NCI-H748 treated with DMSO at 0.1 percent for 48 hours (cell line): Measurements from ENCODE around the gene PRSS1.
"Not testable (repeated sequence)": the region's sequence is repeated elsewhere in the genome, so short reads cannot be mapped to it uniquely, and the experiment has no call there.

Source experiments
- DNase-seq: peaks from one replicate; lab custom pipeline; 2025; lab: John Stamatoyannopoulos, UW

Gene PRSS1

DNA sequence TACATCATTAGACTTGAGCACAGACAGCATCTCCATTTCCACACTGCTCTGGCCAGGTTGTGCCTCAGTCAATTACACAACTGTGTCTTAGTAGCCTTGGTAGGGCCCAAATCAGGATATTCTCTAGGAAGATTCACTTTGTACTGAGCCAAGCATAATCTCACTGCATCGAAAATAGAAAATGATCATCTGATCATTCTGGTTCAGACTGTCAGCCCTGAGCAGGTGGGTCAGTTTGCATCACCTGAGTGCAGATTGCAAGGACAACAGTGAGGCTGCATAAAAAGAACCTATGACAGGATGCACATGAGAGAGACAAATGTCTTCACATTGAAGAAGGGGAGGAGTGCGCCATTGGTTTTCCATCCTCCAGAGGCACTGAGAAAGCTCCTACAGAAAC, 862 bp upstream of the PRSS1 start:
- DNase-seq: not testable (repeated sequence)

DNA sequence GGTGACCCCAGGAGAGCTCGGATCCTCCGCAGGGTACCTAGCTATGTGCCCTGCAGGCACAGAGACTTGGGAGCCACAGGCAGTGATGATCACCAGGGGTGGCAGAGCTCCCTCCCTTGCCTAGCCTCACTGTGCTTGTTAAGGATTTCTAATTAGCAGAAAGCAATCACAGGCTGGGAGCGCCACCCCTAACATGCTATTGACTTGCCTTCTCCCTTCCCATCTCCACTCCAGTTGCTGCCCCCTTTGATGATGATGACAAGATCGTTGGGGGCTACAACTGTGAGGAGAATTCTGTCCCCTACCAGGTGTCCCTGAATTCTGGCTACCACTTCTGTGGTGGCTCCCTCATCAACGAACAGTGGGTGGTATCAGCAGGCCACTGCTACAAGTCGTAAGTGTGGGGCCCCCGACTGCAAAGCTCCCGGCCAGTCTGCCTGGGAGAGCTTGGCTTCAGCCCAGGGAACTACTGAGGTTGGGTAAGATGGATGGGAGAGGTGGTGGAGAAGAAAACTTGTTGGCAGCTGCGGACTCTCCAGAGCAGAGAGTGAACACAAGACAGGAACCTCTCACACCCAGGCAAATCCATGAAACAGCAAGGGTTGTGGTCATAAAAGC, 1.2 kb downstream of the PRSS1 start:
- no peak for DNase-seq

DNA sequence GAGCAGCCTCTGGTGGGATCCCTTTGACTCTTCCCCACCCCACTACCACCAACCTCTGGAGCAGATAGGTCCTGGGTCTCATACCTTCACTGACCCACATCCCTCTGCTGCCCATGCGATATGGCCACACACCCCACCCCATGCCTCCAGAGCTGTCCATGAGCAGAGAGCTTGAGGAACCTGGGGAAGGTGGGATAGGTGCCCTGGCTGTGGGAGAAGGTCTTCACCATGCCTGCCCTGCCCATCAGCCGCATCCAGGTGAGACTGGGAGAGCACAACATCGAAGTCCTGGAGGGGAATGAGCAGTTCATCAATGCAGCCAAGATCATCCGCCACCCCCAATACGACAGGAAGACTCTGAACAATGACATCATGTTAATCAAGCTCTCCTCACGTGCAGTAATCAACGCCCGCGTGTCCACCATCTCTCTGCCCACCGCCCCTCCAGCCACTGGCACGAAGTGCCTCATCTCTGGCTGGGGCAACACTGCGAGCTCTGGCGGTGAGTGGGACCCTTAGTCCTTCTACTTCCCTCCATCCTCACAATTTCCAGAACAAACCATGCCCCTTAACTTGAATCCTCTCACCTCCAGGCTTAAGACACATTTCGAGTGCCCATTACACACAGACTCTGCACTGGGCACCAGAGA, 2.4 kb downstream of the PRSS1 start:
- DNase-seq: not testable (repeated sequence)

DNA sequence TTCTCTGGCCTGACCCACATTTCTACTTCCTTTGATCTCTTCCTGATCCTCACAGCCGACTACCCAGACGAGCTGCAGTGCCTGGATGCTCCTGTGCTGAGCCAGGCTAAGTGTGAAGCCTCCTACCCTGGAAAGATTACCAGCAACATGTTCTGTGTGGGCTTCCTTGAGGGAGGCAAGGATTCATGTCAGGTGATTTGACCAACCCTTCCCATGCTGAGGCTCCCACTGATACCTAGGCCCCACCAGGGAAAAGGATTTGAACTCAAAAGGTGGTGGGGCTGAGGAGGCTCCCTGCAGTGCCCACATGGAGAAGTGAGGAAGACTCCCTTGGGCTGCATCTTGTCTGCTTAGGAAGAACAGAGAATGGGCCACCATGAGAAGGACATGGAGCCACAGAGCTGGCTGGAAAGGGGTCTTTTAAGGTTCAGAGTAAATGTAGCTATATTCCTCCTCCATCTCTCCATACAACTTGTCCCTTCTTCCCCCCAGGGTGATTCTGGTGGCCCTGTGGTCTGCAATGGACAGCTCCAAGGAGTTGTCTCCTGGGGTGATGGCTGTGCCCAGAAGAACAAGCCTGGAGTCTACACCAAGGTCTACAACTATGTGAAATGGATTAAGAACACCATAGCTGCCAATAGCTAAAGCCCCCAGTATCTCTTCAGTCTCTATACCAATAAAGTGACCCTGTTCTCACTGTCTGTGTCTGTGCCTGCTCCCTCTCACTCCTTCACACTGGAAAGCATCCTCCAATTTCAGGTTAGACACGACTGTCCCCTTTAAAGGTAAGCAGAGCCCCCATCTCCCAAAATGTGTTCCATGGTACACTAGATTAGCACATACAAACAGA, 3.3 kb downstream of the PRSS1 start:
- no peak for DNase-seq

DNA sequence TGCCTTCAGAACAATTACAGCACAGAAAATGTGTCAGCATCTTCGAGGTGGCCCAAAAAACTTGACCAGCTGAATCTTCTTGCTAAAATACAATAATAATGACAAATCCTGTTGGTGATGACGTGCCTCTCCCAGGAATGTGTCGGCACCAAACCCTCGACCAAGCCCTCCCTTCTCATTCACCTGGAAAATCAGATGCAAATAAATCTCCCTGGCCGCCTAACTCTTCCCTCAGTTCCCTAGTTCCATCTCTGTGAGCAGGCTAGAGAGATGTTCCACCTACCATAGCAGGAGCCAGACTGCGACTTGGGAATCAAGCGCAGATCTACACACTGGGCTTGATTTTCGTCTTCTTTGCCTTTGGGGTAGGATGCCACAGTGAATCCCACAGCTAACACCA, 4.1 kb downstream of the PRSS1 start:
- DNase-seq: no peak

DNA sequence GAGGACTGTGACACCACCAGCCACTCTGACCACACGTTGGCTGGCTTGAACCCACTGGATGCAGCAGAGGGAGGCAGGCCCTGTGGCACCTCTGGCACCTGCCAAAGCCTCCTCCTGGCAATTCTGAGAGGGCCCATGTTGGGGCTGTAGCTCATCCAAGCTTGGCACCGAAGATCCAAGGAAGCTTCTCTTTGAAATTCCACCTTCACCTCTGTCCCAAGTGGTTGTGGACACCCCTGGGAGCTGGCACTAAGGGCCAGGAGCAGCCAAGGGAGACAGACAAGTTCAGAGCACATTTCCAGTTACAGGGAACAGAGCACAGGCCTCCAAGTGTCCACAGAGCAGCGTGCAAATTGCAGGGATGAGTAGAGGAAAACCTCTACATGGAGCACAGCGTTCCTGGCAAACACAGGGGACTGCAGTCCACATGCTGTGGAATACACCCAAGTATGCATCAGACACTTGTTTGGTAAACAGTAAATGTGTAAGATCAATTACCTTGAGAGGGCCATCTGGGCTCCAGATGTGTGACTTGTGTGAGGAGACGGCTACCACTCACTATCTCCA, 4.7 kb downstream of the PRSS1 start:
- not testable (repeated sequence) for DNase-seq

DNA sequence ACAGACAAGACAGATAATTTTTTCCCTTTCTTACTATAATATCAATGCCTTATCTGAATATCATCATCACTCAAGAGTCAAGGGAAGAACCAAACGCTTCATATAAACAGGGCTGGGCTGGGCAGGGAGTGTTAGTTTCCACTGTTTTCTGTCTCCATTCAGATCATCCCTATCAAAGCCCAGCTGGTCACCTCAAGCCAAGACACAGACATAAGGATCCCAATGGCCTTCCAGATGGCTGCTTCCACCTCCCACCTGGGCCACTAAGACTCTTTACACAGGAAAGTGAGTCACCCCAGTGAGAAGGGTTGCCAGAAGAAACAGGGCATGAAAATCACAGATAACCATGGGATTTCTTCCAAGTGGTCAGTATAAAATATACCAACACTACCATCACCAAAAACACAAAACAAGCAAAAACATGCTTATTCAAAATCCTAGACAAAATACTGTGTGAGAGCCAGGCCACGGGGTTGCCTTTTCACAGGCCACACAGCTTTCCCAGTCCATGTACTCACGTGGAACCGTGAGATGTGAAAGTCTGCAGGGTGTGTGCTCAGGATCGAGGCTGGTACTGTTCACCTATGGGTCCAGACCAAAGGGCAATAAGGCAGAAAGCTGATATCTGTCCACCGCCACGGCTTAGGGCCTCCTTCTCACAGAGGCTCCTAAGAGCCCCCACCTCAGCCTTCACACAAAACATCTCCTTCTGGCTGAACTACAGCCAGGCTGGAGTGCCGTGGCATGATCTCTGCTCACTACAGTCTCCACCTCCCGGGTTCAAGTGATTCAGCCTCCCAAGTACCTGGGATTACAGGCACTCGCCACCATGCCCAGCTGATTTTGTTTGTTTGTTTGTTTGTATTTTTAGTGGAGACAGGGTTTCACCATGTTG, 5.7 kb downstream of the PRSS1 start:
- DNase-seq: no peak

DNA sequence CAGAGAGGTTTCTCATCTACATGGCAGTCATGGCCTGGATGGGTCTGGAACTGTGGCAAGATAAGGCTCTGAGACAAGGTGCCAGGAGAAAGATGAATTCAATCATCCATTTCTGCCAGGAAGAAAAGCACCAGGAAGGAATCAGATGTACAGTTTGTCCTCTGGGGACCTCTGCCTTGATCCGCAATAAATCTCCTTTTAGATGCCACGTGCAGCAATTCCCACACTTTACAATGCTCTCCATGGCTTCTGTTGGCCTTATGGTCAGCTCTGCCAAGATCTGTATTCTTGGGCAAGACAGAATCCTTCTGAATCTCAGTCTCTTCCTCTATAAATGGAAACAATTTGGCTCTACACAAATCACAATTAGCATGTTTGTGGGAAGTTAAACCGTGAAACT, 9.0 kb downstream of the PRSS1 start:
- not testable (repeated sequence) for DNase-seq

DNA sequence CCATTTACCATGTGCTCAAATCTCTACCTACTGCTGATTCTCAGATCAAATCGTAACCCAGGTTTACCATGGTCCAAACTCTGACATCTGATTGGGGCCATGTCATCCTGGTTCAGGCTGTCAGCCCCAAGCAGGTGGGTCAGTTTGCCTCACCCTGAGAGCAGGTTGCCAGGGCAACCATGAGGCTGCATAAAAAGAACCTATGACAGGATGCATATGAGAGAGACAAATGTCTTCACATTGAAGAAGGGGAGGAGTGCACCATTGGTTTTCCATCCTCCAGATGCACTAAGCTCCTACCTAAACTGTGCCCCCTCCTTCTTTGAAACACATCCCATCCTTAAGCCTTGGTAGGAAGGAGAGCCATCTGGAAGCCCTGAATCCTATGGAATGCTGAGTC, 10.2 kb downstream of the PRSS1 start:
- no peak for DNase-seq

DNA sequence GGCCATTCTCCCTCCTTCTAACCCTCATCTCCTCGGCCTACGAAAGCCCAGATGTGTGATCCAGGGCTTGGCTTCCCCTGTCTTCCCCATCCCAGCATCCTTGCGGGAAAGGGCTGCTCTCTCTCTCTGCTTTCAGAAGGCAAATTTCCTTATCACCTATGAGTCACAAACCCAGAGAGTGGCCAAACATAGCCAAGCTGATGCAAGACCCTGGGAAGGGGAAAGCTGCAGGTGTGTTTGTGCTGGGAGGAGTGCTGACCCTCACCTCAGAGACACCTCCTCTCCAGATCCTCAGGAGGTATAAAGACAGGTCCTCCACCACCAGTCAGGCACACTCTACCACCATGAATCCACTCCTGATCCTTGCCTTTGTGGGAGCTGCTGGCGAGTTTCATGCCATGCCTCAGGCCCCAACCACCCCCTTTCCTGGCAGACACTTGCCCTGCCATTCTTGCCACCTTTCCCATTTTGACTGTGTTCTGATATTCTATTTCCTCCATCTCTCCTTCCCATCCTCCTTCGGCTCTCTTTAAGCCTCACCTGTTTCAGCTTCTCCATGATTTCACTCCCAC, 10.9 kb downstream of the PRSS1 start:
- no peak for DNase-seq

DNA sequence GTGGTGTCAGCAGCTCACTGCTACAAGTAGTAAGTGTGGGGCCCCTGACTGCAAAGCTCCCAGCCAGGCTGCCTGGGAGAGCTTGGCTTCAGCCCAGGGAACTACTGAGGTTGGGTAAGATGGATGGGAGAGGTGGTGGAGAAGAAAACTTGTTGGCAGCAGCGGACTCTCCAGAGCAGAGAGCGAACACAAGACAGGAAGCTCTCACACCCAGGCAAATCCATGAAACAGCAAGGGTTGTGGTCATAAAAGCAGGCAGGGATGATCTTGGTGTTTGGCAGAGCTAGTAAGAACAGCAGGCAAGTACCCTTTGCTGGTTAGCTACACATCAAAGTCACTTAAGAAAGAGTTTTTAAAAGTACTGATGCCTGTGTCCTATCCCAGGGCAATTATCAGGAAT, 12.3 kb downstream of the PRSS1 start:
- not testable (repeated sequence) for DNase-seq

DNA sequence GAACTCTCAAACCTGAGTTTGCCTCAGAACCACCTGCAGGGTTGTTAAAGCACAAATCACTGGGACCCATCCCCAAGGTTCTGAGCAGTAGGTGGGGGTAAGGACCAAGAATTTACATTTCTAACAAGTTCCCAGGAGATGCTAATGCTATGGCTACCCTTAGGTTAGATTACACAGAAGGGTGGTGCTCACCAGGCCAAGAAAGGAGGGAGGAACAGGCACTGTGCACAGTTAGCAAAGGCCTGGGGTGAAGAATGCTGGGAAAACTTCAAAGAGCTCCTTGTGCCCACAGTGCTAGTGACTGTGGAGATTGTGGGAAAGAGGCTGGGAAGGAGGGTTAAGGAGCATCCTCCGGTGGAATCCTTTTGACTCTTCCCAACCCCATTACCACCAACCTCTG, 12.8 kb downstream of the PRSS1 start:
- DNase-seq: no peak

DNA sequence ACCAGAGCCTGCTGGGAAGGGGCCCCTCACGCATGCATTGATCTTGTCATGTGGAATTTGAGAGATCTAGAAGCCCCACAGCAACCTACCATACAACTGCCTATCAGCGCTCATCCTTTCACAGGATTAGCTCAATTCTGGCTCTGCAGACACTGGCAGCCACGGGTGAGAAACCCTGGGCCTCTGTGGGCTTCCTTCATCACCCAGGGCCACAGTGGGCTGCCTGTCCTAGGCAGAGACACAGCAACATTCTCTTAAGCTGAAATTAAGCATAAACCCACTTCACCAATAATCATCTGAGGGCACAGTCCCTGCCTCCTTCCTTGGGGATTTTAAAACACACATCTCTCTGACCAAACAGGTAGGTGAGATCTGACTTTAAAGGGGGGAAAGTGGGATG, 18.2 kb downstream of the PRSS1 start:
- DNase-seq: no peak

DNA sequence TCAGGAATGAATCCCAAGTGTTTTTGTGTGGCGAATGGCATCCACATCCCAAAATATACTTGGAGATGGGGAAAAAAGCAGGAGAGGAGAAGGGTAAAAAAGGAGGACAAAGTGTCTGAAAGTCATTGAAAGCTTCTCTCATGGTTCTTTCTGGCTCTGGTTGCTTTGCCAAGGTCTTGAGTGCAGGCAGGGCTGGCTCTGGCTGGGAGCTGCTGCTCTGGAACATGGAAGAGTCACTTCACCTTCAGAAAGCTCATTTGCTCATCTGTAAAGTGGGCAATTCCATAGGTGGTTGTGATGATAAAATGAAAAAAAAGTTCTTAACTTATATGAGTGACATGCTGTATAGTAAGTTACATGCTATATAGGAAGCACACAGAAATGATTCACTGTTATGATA, 18.6 kb downstream of the PRSS1 start:
- no peak for DNase-seq

DNA sequence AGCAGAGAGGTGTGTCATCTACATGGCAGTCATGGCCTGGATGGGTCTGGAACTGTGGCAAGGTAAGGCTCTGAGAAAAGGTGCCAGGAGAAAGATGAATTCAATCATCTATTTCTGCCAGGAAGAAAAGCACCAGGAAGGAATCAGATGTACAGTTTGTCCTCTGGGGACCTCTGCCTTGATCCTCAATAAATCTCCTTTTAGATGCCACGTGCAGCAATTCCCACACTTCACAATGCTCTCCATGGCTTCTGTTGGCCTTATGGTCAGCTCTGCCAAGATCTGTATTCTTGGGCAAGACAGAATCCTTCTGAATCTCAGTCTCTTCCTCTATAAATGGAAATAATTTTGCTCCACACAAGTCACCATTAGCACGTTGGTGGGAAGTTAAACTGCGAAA, 19.6 kb downstream of the PRSS1 start:
- DNase-seq: not testable (repeated sequence)

DNA sequence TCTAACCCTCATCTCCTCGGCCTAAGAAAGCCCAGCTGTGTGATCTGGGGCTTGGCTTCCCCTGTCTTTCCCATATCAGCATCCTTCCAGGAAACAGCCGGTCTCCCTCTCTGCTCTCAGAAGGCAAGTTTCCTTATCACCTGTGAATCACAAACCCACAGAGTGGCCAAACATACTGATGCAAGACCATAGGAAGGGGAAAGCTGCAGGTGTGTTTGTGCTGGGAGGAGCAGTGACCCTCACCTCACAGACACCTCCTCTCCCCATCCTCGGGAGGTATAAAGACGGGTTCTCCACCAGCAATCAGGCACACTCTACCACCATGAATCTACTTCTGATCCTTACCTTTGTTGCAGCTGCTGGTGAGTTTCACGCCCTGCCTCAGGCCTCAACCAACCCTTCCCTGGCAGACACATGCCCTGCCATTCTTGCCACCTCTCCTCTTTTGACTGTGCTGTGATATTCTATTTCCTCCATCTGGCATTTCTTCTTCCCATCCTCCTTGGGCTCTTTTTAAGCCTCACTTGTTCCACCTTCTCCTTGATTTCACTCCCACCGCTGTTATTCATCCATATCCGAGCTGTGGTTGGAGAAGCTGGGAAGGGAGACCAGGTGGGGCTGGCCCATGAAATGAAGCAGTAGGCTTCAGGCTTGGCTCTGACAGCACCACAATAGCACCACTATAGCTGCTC, 21.5 kb downstream of the PRSS1 start, which contains the start of gene PRSS2:
Gene PRSS2 (plus strand): TSS at position 310 of the 692 bp plus-strand sequence. CDS start 13 bp downstream, at position 323.
- DNase-seq: no peak

DNA sequence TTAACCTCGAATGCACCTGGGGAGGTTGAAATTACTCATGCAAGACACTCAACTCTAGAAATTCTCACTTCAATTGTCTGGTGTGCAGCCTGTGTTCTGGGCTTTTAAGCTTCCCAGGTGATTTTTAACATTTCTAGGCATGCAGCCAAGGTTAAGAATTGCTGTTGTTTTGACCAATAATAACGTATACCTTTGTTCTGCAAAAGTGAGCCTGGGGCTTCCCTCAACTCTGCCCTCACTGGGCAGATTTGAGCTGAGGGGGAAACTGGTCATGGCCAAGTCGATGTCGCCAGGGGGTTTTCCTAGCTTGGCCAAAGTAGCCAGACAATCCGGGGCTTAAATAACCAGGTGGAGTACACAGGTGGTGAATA, 22.1 kb downstream of the PRSS1 start:
- DNase-seq: peak; percentile 56

DNA sequence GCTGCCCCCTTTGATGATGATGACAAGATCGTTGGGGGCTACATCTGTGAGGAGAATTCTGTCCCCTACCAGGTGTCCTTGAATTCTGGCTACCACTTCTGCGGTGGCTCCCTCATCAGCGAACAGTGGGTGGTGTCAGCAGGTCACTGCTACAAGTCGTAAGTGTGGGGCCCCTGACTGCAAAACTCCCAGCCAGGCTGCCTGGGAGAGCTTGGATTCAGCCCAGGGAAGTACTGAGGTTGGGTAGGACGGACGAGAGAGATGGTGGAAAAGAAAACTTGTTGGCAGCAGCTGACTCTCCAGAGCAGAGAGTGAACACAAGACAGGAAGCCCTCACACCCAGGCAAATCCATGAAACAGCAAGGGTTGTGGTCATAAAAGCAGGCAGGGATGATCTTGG, 22.8 kb downstream of the PRSS1 start:
- no peak for DNase-seq

DNA sequence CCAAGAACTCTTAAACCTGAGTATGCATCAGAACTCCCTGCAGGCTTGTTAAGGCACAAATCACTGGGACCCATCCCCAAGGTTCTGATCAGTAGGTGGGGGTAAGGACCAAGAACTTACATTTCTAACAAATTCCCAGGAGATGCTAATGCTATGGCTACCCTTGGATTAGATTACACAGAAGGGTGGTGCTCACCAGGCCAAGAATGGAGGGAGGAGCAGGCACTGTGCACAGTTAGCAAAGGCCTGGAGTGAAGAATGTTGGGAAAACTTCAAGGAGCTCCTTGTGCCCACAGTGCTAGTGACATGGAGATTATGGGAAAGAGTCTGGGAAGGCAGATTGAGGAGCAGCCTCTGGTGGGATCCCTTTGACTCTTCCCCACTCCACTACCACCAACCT, 23.4 kb downstream of the PRSS1 start:
- no peak for DNase-seq

DNA sequence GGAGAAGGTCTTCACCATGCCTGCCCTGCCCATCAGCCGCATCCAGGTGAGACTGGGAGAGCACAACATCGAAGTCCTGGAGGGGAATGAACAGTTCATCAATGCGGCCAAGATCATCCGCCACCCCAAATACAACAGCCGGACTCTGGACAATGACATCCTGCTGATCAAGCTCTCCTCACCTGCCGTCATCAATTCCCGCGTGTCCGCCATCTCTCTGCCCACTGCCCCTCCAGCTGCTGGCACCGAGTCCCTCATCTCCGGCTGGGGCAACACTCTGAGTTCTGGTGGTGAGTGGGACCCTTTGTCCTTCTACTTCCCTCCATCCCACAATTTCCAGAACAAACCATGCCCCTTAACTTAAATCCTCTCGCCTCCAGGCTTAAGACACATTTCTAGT, 24.0 kb downstream of the PRSS1 start:
- DNase-seq: no peak
